Esophagus muscularis mucosa (tissue), 4 donors: ENCODE data around the gene LRATD1. TPM values are rescaled to one million over a fixed set of nuclear protein-coding genes. Genes with fewer than 3 reads are reported as not detected.

Experiments used
- DNase-seq: peaks from one replicate; pipeline ENCODE4 v3.0.0-alpha.2; 2017; ENCODE audit errors: extremely low spot score
- H3K27ac ChIP-seq, 4 donors: fragments of 200-600 bp; sonication (generic); replicated peaks in 1 of 4; 1 replicate in 3 of 4; 2 replicates in 1 of 4; pipeline ENCODE4 v1.5.1; 2016 to 2019; ENCODE audit warnings: mild to moderate bottlenecking in 1 of 4
- H3K27me3 ChIP-seq, 4 donors: fragments of 200-600 bp; sonication (generic); one replicate each; pipeline versions ENCODE4 v1.5.1 to v1.6.0; 2016 to 2019
- H3K36me3 ChIP-seq, 4 donors: fragments of 200-600 bp; sonication (generic); one replicate each; pipeline ENCODE4 v1.5.1; 2016 to 2019
- H3K4me1 ChIP-seq, 4 donors: fragments of 200-600 bp; sonication (generic); one replicate each; pipeline ENCODE4 v1.5.1; 2016 to 2019
- H3K4me3 ChIP-seq, 4 donors: fragments of 200-600 bp; sonication (generic); 1 replicate in 2 of 4; 2 replicates in 2 of 4; pipeline ENCODE4 v1.5.1; 2016 to 2019; ENCODE audit warnings: mild to moderate bottlenecking in 4 of 4, moderate library complexity in 1 of 4
- H3K9me3 ChIP-seq, 4 donors: fragments of 200-600 bp; sonication (generic); 1 replicate in 3 of 4; 2 replicates in 1 of 4; pipeline ENCODE4 v1.5.1; 2016 to 2019
- CTCF ChIP-seq, 3 experiments: fragments of 200-600 bp in 2 of 3; fragments of 450-650 bp in 1 of 3; sonication (generic) in 2 of 3; IDR thresholded peaks; one replicate each; pipeline ENCODE4 v1.5.1; 2017 to 2019; ENCODE audit warnings: antibody characterized with exemption in 3 of 3, mild to moderate bottlenecking in 2 of 3, moderate library complexity in 1 of 3
- EP300 ChIP-seq: sonication (generic); formaldehyde crosslinking; IDR thresholded peaks from one replicate; pipeline ENCODE4 v1.6.1; 2017; ENCODE audit warnings: antibody characterized with exemption
- POLR2A ChIP-seq: fragments of 450-650 bp; IDR thresholded peaks from one replicate; pipeline ENCODE4 v1.6.1; 2017; ENCODE audit warnings: antibody characterized with exemption, moderate library complexity, mild to moderate bottlenecking, low read depth
- POLR2AphosphoS5 ChIP-seq, 2 donors: sonication (generic); formaldehyde crosslinking; IDR thresholded peaks; one replicate each; pipeline ENCODE4 v1.6.1; 2017; ENCODE audit warnings: antibody characterized with exemption in 2 of 2
- WGBS: methylation state at CpG from one replicate; pipeline ENCODE4 v1.1.5; 2018; 5-methylcytosine and 5-hydroxymethylcytosine counted together
- intact Hi-C: fragments of 100-400 bp; cut with DNase I; formaldehyde crosslinking; loops from one replicate; pipeline ENCODE4 v1.15.1; 2023
- total RNA-seq, 4 donors: library from RNA; depleted of rRNA; stranded (reverse); fragments of >200 nt; gene quantifications; one replicate each; pipeline versions ENCODE4 v1.1.0 to v1.2.1, GENCODE V29; 2016

The LRATD1 gene
- total RNA-seq, 4 donors from 2014 or later: 5.6 to 12.5 (median 10.7) TPM

- Histone ChIP-seq H3K27me3 (no peaks in the 10 kb centered on the region), H3K4me1 (peaks cover 0 to 10% (median 3%) of the 10 kb centered on the region in 4 donors), H3K9me3 (no peaks in the 10 kb centered on the region), H3K4me3 (no peak overlapping the region), H3K27ac (no peak overlapping the region), H3K36me3 (no peaks in the 10 kb centered on the region)
- WGBS: 29% methylated on average over 1 of the region's 1 CpG
- no peak for DNase-seq
- intact Hi-C loops: no loop called here
- no peak for TF ChIP-seq CTCF (IDR thresholded peaks at IDR 0.05)
- no peak for TF ChIP-seq POLR2A
- TF ChIP-seq POLR2AphosphoS5 (IDR thresholded peaks at IDR 0.05): no peak
- no peak for TF ChIP-seq EP300
Observed at GRCh38 chr2:14678761-14679160, 46.2 kb downstream of the LRATD1 start.

GRCh38 chr2:14681608-14682007 lies 49.1 kb downstream of the LRATD1 start:
- intact Hi-C loops: no loop called here
- TF ChIP-seq POLR2A (no peak), EP300 (no peak), POLR2AphosphoS5 (IDR thresholded peaks at IDR 0.05) (no peak), CTCF (IDR thresholded peaks at IDR 0.05) (no peak)
- WGBS: 86% methylated on average over 3 of the region's 3 CpGs
- no peaks in the 10 kb centered on the region for H3K27me3 ChIP-seq
- H3K4me3 ChIP-seq: no peak overlapping the region
- no peak overlapping the region for H3K27ac ChIP-seq
- no peak for DNase-seq
- H3K36me3 ChIP-seq: no peaks in the 10 kb centered on the region
- peaks cover 0 to 10% (median 3%) of the 10 kb centered on the region in 4 donors for H3K4me1 ChIP-seq
- H3K9me3 ChIP-seq: no peaks in the 10 kb centered on the region
